Liver (tissue), 9 donors: Measurements from ENCODE around the gene RSRC2. TPM values are rescaled to one million over a fixed set of nuclear protein-coding genes. Genes with fewer than 3 reads are reported as not detected.
"Not testable (repeated sequence)": the region's sequence is repeated elsewhere in the genome, so short reads cannot be mapped to it uniquely, and the experiment has no call there.

ENCODE experiments used
- DNase-seq: peaks from one replicate; pipeline ENCODE4 v3.0.0-alpha.2; 2017; ENCODE audit warnings: low spot score
- H3K27ac ChIP-seq, 2 donors: one replicate each; pipeline ENCODE4 v1.7.0; 2013; ENCODE audit warnings: inconsistent platforms in 2 of 2, low read length in 2 of 2, control low read depth in 1 of 2, low read depth in 1 of 2, mild to moderate bottlenecking in 1 of 2
- H3K27me3 ChIP-seq, 4 donors: one replicate each; pipeline versions ENCODE4 v1.6.1 to v1.7.0; 2013; ENCODE audit warnings: low read length in 3 of 4, inconsistent platforms in 1 of 4, mild to moderate bottlenecking in 1 of 4, moderate library complexity in 1 of 4; ENCODE audit not compliant: control insufficient read depth in 4 of 4, insufficient read depth in 4 of 4
- H3K36me3 ChIP-seq, 4 donors: one replicate each; pipeline versions ENCODE4 v1.6.1 to v1.7.0; 2013; ENCODE audit warnings: low read length in 3 of 4, mild to moderate bottlenecking in 3 of 4, low read depth in 1 of 4, moderate library complexity in 1 of 4; ENCODE audit not compliant: control insufficient read depth in 4 of 4, insufficient read depth in 3 of 4
- H3K4me1 ChIP-seq, 4 donors: one replicate each; pipeline versions ENCODE4 v1.6.1 to v1.7.0; 2013; ENCODE audit warnings: low read length in 3 of 4, mild to moderate bottlenecking in 3 of 4, moderate library complexity in 1 of 4; ENCODE audit not compliant: control insufficient read depth in 4 of 4, insufficient read depth in 4 of 4
- H3K4me3 ChIP-seq, 3 donors: one replicate each; pipeline versions ENCODE4 v1.6.1 to v1.7.0; 2013; ENCODE audit warnings: low read length in 3 of 3, control low read depth in 1 of 3, low read depth in 1 of 3, mild to moderate bottlenecking in 1 of 3
- H3K9ac ChIP-seq, 2 donors: one replicate each; pipeline ENCODE4 v1.7.0; 2013; ENCODE audit warnings: low read length in 2 of 2, mild to moderate bottlenecking in 2 of 2, moderate library complexity in 2 of 2, control low read depth in 1 of 2, low read depth in 1 of 2
- H3K9me3 ChIP-seq, 4 donors: one replicate each; pipeline versions ENCODE4 v1.6.1 to v1.7.0; 2013; ENCODE audit warnings: low read length in 3 of 4; ENCODE audit not compliant: control insufficient read depth in 4 of 4
- ATF3 ChIP-seq: IDR thresholded peaks from 2 replicates; pipeline ENCODE4 v1.6.1; 2016; ENCODE audit warnings: antibody characterized with exemption
- CTCF ChIP-seq: fragments of 150-350 bp; IDR thresholded peaks from 2 replicates; pipeline ENCODE4 v1.5.1; 2017; ENCODE audit warnings: improper control_type of control experiment, low read depth, low read length; ENCODE audit not compliant: missing input control
- EGR1 ChIP-seq, 2 donors: IDR thresholded peaks; 2 replicates each; pipeline ENCODE4 v1.6.1; 2016 to 2018; ENCODE audit warnings: antibody characterized with exemption in 2 of 2, low read depth in 2 of 2
- FOXA1 ChIP-seq: IDR thresholded peaks from 2 replicates; pipeline ENCODE4 v1.6.1; 2016; ENCODE audit warnings: antibody characterized with exemption
- FOXA2 ChIP-seq: IDR thresholded peaks from 2 replicates; pipeline ENCODE4 v1.6.1; 2016; ENCODE audit warnings: antibody characterized with exemption
- GABPA ChIP-seq, 2 donors: IDR thresholded peaks in 1 of 2; conservative IDR thresholded peaks in 1 of 2; 2 replicates each; pipeline ENCODE4 v1.6.1; 2016; ENCODE audit warnings: antibody characterized with exemption in 2 of 2, mild to moderate bottlenecking in 1 of 2, moderate library complexity in 1 of 2
- HNF4A ChIP-seq, 2 donors: conservative IDR thresholded peaks; 2 replicates each; pipeline ENCODE4 v1.6.1; 2016; ENCODE audit warnings: antibody characterized with exemption in 2 of 2, mild to moderate bottlenecking in 2 of 2
- HNF4G ChIP-seq: IDR thresholded peaks from 2 replicates; pipeline ENCODE4 v1.6.1; 2016; ENCODE audit warnings: antibody characterized with exemption
- JUND ChIP-seq, 2 donors: IDR thresholded peaks; 2 replicates each; pipeline ENCODE4 v1.6.1; 2016; ENCODE audit warnings: antibody characterized with exemption in 2 of 2
- MAX ChIP-seq: IDR thresholded peaks from 2 replicates; pipeline ENCODE4 v1.6.1; 2016; ENCODE audit warnings: antibody characterized with exemption
- NR2F2 ChIP-seq: IDR thresholded peaks from 2 replicates; pipeline ENCODE4 v1.6.1; 2016; ENCODE audit warnings: antibody characterized with exemption
- RAD21 ChIP-seq, 2 donors: IDR thresholded peaks; 2 replicates each; pipeline ENCODE4 v1.6.1; 2016; ENCODE audit warnings: antibody characterized with exemption in 2 of 2, mild to moderate bottlenecking in 2 of 2
- REST ChIP-seq: IDR thresholded peaks from 2 replicates; pipeline ENCODE4 v1.6.1; 2016; ENCODE audit warnings: antibody characterized with exemption, mild to moderate bottlenecking
- RXRA ChIP-seq, 2 donors: IDR thresholded peaks; 2 replicates each; pipeline ENCODE4 v1.6.1; 2017 to 2018; ENCODE audit warnings: antibody characterized with exemption in 2 of 2, mild to moderate bottlenecking in 1 of 2
- SP1 ChIP-seq: IDR thresholded peaks from 2 replicates; pipeline ENCODE4 v1.6.1; 2018; ENCODE audit warnings: antibody characterized with exemption, mild to moderate bottlenecking
- TAF1 ChIP-seq: conservative IDR thresholded peaks from 2 replicates; pipeline ENCODE4 v1.6.1; 2016; ENCODE audit warnings: antibody characterized with exemption, mild to moderate bottlenecking
- YY1 ChIP-seq: IDR thresholded peaks from 2 replicates; pipeline ENCODE4 v1.6.1; 2016; ENCODE audit warnings: antibody characterized with exemption, mild to moderate bottlenecking
- ZBTB33 ChIP-seq: IDR thresholded peaks from 2 replicates; pipeline ENCODE4 v1.6.1; 2016; ENCODE audit warnings: antibody characterized with exemption
- WGBS: extraction: QIAGEN DNeasy Blood & Tissue Kit; methylation state at CpG from one replicate; pipeline ENCODE4 v1.1.7; 2013; 5-methylcytosine and 5-hydroxymethylcytosine counted together
- polyA plus RNA-seq, 2 donors: library from polyadenylated mRNA; stranded (reverse) in 1 of 2; unstranded in 1 of 2; fragments of 200-250 nt in 1 of 2; fragments of >200 nt in 1 of 2; fragmentation: Nextera tagmentation in 1 of 2; extraction: Ambion mirVana in 1 of 2; gene quantifications; one replicate each; pipeline versions ENCODE4 v1.2.1 to v1.2.3, GENCODE V29; 2013 to 2015
- total RNA-seq, 2 donors: library from RNA; depleted of rRNA; stranded (reverse); fragments of >200 nt; gene quantifications; one replicate each; pipeline ENCODE4 v1.2.3, GENCODE V29; 2014
- donor health status: healthy.
- donor health status: healthy.
- donor health status: healthy.
- donor health status: healthy.
- donor health status: healthy.

RSRC2 gene
- total and polyA plus RNA-seq, 4 donors, result 15.5 to 31.4 (median 25.7) TPM

GRCh38 chr12:122491991-122492390 is 34.7 kb downstream of the RSRC2 start (continued):
- TF ChIP-seq GABPA (IDR thresholded peaks at IDR 0.05 in 1 of 2, conservative IDR thresholded peaks at IDR 0.05 in 1 of 2), result no peak
- no peak for TF ChIP-seq RXRA (IDR thresholded peaks at IDR 0.05)
- no peak for TF ChIP-seq FOXA2
- TF ChIP-seq SP1, result no peak
- no peak for TF ChIP-seq EGR1 (IDR thresholded peaks at IDR 0.05; ENCODE audit: low read depth in 2 of 2)
- TF ChIP-seq RAD21 (IDR thresholded peaks at IDR 0.05), result no peak
- TF ChIP-seq CTCF, result no peak
- TF ChIP-seq YY1, result no peak

GRCh38 chr12:122489038-122489437 is 37.7 kb downstream of the RSRC2 start:
- TF ChIP-seq JUND (IDR thresholded peaks at IDR 0.05) (peak; percentile 89 to 91), YY1 (peak; percentile 59), ZBTB33 (peak; percentile 81), TAF1 (no peak), EGR1 (IDR thresholded peaks at IDR 0.05; ENCODE audit: low read depth in 2 of 2) (no peak), ATF3 (peak; percentile 57), RAD21 (IDR thresholded peaks at IDR 0.05) (peak; percentile 30 to 32), FOXA1 (peak; percentile 91), GABPA (IDR thresholded peaks at IDR 0.05 in 1 of 2, conservative IDR thresholded peaks at IDR 0.05 in 1 of 2) (peak in 1 of 2 donors; percentile 37), SP1 (peak; percentile 83), HNF4G (peak; percentile 94), RXRA (IDR thresholded peaks at IDR 0.05) (peak; percentile 84 to 89), REST (peak; percentile 85), CTCF (no peak), FOXA2 (peak; percentile 96), HNF4A (conservative IDR thresholded peaks at IDR 0.05) (peak; percentile 97 to 99), NR2F2 (peak; percentile 27), MAX (peak; percentile 75)
- peaks cover 9 to 30% (median 22%) of the 10 kb centered on the region in 4 donors for H3K36me3 ChIP-seq
- DNase-seq, result no peak

GRCh38 chr12:122487807-122488206 is 38.9 kb downstream of the RSRC2 start:
- Histone ChIP-seq H3K4me1 (peaks cover 6 to 39% (median 29%) of the 10 kb centered on the region in 4 donors), H3K27ac (peak overlapping the region in 1 of 2 donors; percentile 11), H3K36me3 (peaks cover 10 to 36% (median 26%) of the 10 kb centered on the region in 4 donors)
- not testable (repeated sequence) for H3K4me3 ChIP-seq, H3K9me3 ChIP-seq, H3K9ac ChIP-seq, DNase-seq, H3K27me3 ChIP-seq
- WGBS, result 97% methylated on average over 3 of the region's 3 CpGs

More at GRCh38 chr12:122489038-122489437, 37.7 kb downstream of the RSRC2 start:
- no peaks in the 10 kb centered on the region for H3K9me3 ChIP-seq
- 38% methylated on average over 2 of the region's 2 CpGs for WGBS
- H3K4me3 ChIP-seq, result no peak overlapping the region
- peaks cover 6 to 39% (median 29%) of the 10 kb centered on the region in 4 donors for H3K4me1 ChIP-seq
- peak overlapping the region; percentile 35 to 62 for H3K27ac ChIP-seq
- no peaks in the 10 kb centered on the region for H3K27me3 ChIP-seq
- H3K9ac ChIP-seq, result no peak overlapping the region
